ENCODE measurements around the gene PAX9. TPM values are rescaled to one million over a fixed set of nuclear protein-coding genes. Genes with fewer than 3 reads are reported as not detected.

PAX9 gene
- total and polyA plus RNA-seq, 2 donors (not counting 1 experiment from before 2014, with no cell fraction given), result not detected

DNA sequence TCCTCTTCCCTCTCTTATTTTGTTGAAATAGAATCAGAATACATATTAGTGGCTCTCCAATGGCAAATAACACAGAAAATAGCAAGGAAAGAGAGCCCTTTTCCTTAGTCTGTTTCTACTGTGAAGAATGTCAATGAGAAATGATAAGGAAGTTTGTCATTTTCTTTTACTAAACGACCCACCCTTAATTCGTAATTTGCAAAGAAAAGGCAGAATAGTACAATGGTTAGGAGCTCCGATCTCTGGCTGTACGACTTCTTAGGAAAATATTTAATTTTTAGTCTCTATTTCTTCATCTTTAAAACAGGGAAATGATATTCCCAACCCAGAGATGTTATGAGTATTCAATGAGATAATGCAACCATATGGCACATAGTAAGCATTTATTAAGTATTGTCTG, 6.0 kb downstream of the PAX9 start:
- no peaks in the 10 kb centered on the region for H4K20me1 ChIP-seq (ENCODE audit: control insufficient read depth, insufficient read depth, low read length, poor library complexity, severe bottlenecking)
- H3K4me2 ChIP-seq (replicated peaks; ENCODE audit: low read depth, low read length, poor library complexity, severe bottlenecking), result no peak overlapping the region
- H3K4me1 ChIP-seq (ENCODE audit: control insufficient read depth in 2 of 2, insufficient read depth in 2 of 2, low read length in 2 of 2), result peaks cover 4 to 19% of the 10 kb centered on the region in 2 donors
- no peak overlapping the region for H3K9ac ChIP-seq (ENCODE audit: low read length)
- no peak overlapping the region for H3K27ac ChIP-seq (ENCODE audit: low read length in 2 of 2)
- H3K27me3 Mint-ChIP-seq, result peaks cover 41% of the 10 kb centered on the region
- no peak overlapping the region for H3K27ac Mint-ChIP-seq
- no peak for DNase-seq
- no CpG with 5 or more reads among the region's 4 CpGs for WGBS (ENCODE audit: insufficient coverage)
- peaks cover 8% of the 10 kb centered on the region for H3K4me1 Mint-ChIP-seq
- H3K36me3 ChIP-seq (replicated peaks in 1 of 2; ENCODE audit: control extremely low read depth in 1 of 2, control insufficient read depth in 1 of 2, extremely low read depth in 1 of 2, insufficient read depth in 2 of 2, low read length in 1 of 2), result no peaks in the 10 kb centered on the region
- TF ChIP-seq, protein P1, sequence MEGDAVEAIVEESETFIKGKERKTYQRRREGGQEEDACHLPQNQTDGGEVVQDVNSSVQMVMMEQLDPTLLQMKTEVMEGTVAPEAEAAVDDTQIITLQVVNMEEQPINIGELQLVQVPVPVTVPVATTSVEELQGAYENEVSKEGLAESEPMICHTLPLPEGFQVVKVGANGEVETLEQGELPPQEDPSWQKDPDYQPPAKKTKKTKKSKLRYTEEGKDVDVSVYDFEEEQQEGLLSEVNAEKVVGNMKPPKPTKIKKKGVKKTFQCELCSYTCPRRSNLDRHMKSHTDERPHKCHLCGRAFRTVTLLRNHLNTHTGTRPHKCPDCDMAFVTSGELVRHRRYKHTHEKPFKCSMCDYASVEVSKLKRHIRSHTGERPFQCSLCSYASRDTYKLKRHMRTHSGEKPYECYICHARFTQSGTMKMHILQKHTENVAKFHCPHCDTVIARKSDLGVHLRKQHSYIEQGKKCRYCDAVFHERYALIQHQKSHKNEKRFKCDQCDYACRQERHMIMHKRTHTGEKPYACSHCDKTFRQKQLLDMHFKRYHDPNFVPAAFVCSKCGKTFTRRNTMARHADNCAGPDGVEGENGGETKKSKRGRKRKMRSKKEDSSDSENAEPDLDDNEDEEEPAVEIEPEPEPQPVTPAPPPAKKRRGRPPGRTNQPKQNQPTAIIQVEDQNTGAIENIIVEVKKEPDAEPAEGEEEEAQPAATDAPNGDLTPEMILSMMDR (IDR thresholded peaks at IDR 0.05), result no peak
- TF ChIP-seq EZH2 (IDR thresholded peaks at IDR 0.05; ENCODE audit: borderline replicate concordance, insufficient read depth, low read depth, low read length, poor library complexity, severe bottlenecking), result no peak
- peaks cover 0 to 26% (median 1%) of the 10 kb centered on the region in 3 donors for H3K9me3 ChIP-seq (ENCODE audit: control extremely low read depth in 1 of 3, control insufficient read depth in 2 of 3, insufficient read depth in 1 of 3, low read length in 2 of 3)
- ChIA-PET CTCF (no interaction called here), POLR2A (no interaction called here)
- H3K27me3 ChIP-seq (replicated peaks in 1 of 4; ENCODE audit: control extremely low read depth in 1 of 4, control insufficient read depth in 3 of 4, insufficient read depth in 4 of 4, low read length in 3 of 4), result peaks cover 0 to 50% (median 33%) of the 10 kb centered on the region in 4 experiments
- ATAC-seq (ENCODE audit: low read depth), result no peak
- intact Hi-C loops (cut with micrococcal nuclease), result no loop called here
- H3K79me2 ChIP-seq (ENCODE audit: control insufficient read depth, insufficient read depth, low read length), result no peaks in the 10 kb centered on the region
- no peak overlapping the region for H2AFZ ChIP-seq (ENCODE audit: insufficient read depth, low read depth, low read length, poor library complexity, severe bottlenecking)
- no peak overlapping the region for H3K4me3 Mint-ChIP-seq
- no peak overlapping the region for H3K4me3 ChIP-seq (ENCODE audit: control extremely low read depth in 1 of 5, extremely low read depth in 1 of 5, insufficient read depth in 1 of 5, low read depth in 2 of 5, low read length in 4 of 5)
- no peaks in the 10 kb centered on the region for H3K9me3 Mint-ChIP-seq (ENCODE audit: insufficient read depth)

DNA sequence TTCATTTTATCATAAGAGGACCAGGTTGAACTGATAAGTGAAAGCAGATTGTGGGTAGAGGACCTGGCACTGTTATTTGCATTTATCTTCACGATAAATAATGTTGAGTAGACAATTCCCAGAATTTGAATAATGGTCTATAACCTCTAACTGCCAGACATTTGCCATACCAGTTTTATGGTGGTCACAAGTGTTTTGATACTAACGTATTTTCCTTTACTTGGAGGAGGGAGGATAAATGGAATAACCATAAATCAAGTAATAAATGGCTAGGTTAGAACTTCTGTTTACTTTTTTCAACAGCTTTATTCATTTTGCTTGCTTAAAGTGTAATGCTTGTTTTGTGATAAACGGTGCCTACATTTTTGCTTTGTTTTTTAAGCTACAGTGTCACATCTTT, 9.5 kb downstream of the PAX9 start:
- Histone ChIP-seq H3K4me2 (replicated peaks; ENCODE audit: low read depth, low read length, poor library complexity, severe bottlenecking) (no peak overlapping the region), H3K27ac (ENCODE audit: low read length in 2 of 2) (no peak overlapping the region), H4K20me1 (ENCODE audit: control insufficient read depth, insufficient read depth, low read length, poor library complexity, severe bottlenecking) (no peaks in the 10 kb centered on the region), H3K27me3 (replicated peaks in 1 of 4; ENCODE audit: control extremely low read depth in 1 of 4, control insufficient read depth in 3 of 4, insufficient read depth in 4 of 4, low read length in 3 of 4) (peaks cover 0 to 17% (median 7%) of the 10 kb centered on the region in 4 experiments), H2AFZ (ENCODE audit: insufficient read depth, low read depth, low read length, poor library complexity, severe bottlenecking) (no peak overlapping the region), H3K9me3 (ENCODE audit: control extremely low read depth in 1 of 3, control insufficient read depth in 2 of 3, insufficient read depth in 1 of 3, low read length in 2 of 3) (peaks cover 0 to 8% (median 1%) of the 10 kb centered on the region in 3 donors), H3K4me3 (ENCODE audit: control extremely low read depth in 1 of 5, extremely low read depth in 1 of 5, insufficient read depth in 1 of 5, low read depth in 2 of 5, low read length in 4 of 5) (no peak overlapping the region), H3K36me3 (replicated peaks in 1 of 2; ENCODE audit: control extremely low read depth in 1 of 2, control insufficient read depth in 1 of 2, extremely low read depth in 1 of 2, insufficient read depth in 2 of 2, low read length in 1 of 2) (no peaks in the 10 kb centered on the region), H3K4me1 (ENCODE audit: control insufficient read depth in 2 of 2, insufficient read depth in 2 of 2, low read length in 2 of 2) (no peaks in the 10 kb centered on the region), H3K9ac (ENCODE audit: low read length) (no peak overlapping the region), H3K79me2 (ENCODE audit: control insufficient read depth, insufficient read depth, low read length) (no peaks in the 10 kb centered on the region)
- Mint-ChIP-seq H3K27me3 (peaks cover 12% of the 10 kb centered on the region), H3K4me1 (no peaks in the 10 kb centered on the region), H3K9me3 (ENCODE audit: insufficient read depth) (no peaks in the 10 kb centered on the region), H3K4me3 (no peak overlapping the region), H3K27ac (no peak overlapping the region)
- no peak for DNase-seq
- TF ChIP-seq, protein P1 (IDR thresholded peaks at IDR 0.05), result no peak
- no peak for TF ChIP-seq EZH2 (IDR thresholded peaks at IDR 0.05; ENCODE audit: borderline replicate concordance, insufficient read depth, low read depth, low read length, poor library complexity, severe bottlenecking)
- WGBS (ENCODE audit: insufficient coverage), result no CpG with 5 or more reads among the region's 3 CpGs
- ChIA-PET POLR2A (no interaction called here), CTCF (no interaction called here)
- no peak for ATAC-seq (ENCODE audit: low read depth)
- intact Hi-C loops (cut with micrococcal nuclease), result no loop called here
